Measurements from ENCODE around the gene TIPIN. TPM values are rescaled to one million over a fixed set of nuclear protein-coding genes. Genes with fewer than 3 reads are reported as not detected.

The TIPIN gene
- total RNA-seq, 1 donor from 2014 or later = 7.1 TPM

GRCh38 chr15:66302489-66303278 is 53.8 kb downstream of the TIPIN start:
- DNase-seq (ENCODE audit: low read depth in 2 of 2) = no peak

GRCh38 chr15:66298803-66299251 is 57.7 kb downstream of the TIPIN start:
- no peak for DNase-seq (ENCODE audit: low read depth in 2 of 2)

- no peak for DNase-seq (ENCODE audit: low read depth in 2 of 2)
Observed at GRCh38 chr15:66296186-66296585, 60.3 kb downstream of the TIPIN start.

GRCh38 chr15:66294932-66295235 is 61.6 kb downstream of the TIPIN start:
- DNase-seq (ENCODE audit: low read depth in 2 of 2) = peak in 1 of 2 donors; percentile 56

- DNase-seq (ENCODE audit: low read depth in 2 of 2) = peak; percentile 14 to 56
Observed at GRCh38 chr15:66294157-66294931, 62.1 kb downstream of the TIPIN start.

GRCh38 chr15:66293419-66294156 is 62.9 kb downstream of the TIPIN start, which contains the start of gene DIS3L:
DIS3L (plus strand) TSS chr15:66293568; CDS start chr15:66293597, 29 bp downstream.
- peak; percentile 23 to 59 for DNase-seq (ENCODE audit: low read depth in 2 of 2)

GRCh38 chr15:66292571-66293418 is 63.7 kb downstream of the TIPIN start:
- DNase-seq (ENCODE audit: low read depth in 2 of 2) = no peak

GRCh38 chr15:66291816-66292570 is 64.5 kb downstream of the TIPIN start:
- no peak for DNase-seq (ENCODE audit: low read depth in 2 of 2)

- no peak for DNase-seq (ENCODE audit: low read depth in 2 of 2)
Observed at GRCh38 chr15:66290518-66290917, 66.0 kb downstream of the TIPIN start.

- no peak for DNase-seq (ENCODE audit: low read depth in 2 of 2)
Observed at GRCh38 chr15:66290007-66290406, 66.5 kb downstream of the TIPIN start.

- DNase-seq (ENCODE audit: low read depth in 2 of 2) = no peak
Observed at GRCh38 chr15:66288551-66289185, 67.8 kb downstream of the TIPIN start.

GRCh38 chr15:66288093-66288492 is 68.4 kb downstream of the TIPIN start:
- DNase-seq (ENCODE audit: low read depth in 2 of 2) = no peak

- DNase-seq (ENCODE audit: low read depth in 2 of 2) = peak in 1 of 2 donors; percentile 25
Observed at GRCh38 chr15:66287461-66288057, 68.9 kb downstream of the TIPIN start.

Other genes with a start within 250 kb of the TIPIN start
- not detected in 2 replicates for gene MEGF11, start 102.9 kb downstream of the TIPIN start, total RNA-seq
- 17.5 and 20.9 TPM in 2 replicates for gene DIS3L, start 63.1 kb downstream of the TIPIN start, total RNA-seq
- gene MAP2K1, start 30.2 kb upstream of the TIPIN start, total RNA-seq = 29.8 and 33.3 TPM in 2 replicates
- 15.5 and 16.7 TPM in 2 replicates for gene SNAPC5, start 141.1 kb upstream of the TIPIN start, total RNA-seq
- gene RPL4, start 148.2 kb upstream of the TIPIN start, total RNA-seq = 1,501 and 2,634 TPM in 2 replicates
- gene ZWILCH, start 148.6 kb upstream of the TIPIN start, total RNA-seq = 9.1 and 13.4 TPM in 2 replicates
- gene LCTL, start 209.3 kb upstream of the TIPIN start, total RNA-seq = not detected in 2 replicates

All from dermis microvascular lymphatic vessel endothelial cell (primary cell).